GM23248 (cell line): ENCODE data around the gene HOTAIR.

Experiments used
- EZH2 ChIP-seq: fragments of 200-600 bp; sonication (generic); IDR thresholded peaks from 2 replicates; pipeline ENCODE4 v1.6.1; 2018; ENCODE audit warnings: antibody characterized with exemption, mild to moderate bottlenecking; ENCODE audit not compliant: insufficient read depth, poor library complexity, severe bottlenecking
- EZH2phosphoT487 ChIP-seq: fragments of 200-600 bp; sonication (generic); IDR thresholded peaks from 2 replicates; pipeline ENCODE4 v1.6.1; 2018; ENCODE audit warnings: antibody characterized with exemption, moderate library complexity, mild to moderate bottlenecking, low read depth; ENCODE audit not compliant: insufficient read depth

GRCh38 chr12:54015018-54015931 lies 40.5 kb upstream of the HOTAIR start:
- TF ChIP-seq EZH2 (no peak), EZH2phosphoT487 (no peak)
